Activated CD8-positive, alpha-beta T cell treated with anti-CD3 and anti-CD28 coated beads for 36 hours (primary cell): Measurements from ENCODE around the gene PLEKHF1. TPM values are rescaled to one million over a fixed set of nuclear protein-coding genes. Genes with fewer than 3 reads are reported as not detected.

Source experiments
- ATAC-seq: fragments of 200-7000 bp; cut with Tn5 transposase; one replicate; pipeline ENCODE4 v1.10.0; 2021; ENCODE audit warnings: mild to moderate bottlenecking, moderate library complexity
- CTCF ChIA-PET: fragments of 350-600 bp; sonication (Branson Sonifier 250); formaldehyde crosslinking; loops from one replicate; lab custom pipeline; 2021; ENCODE audit warnings: antibody characterized with exemption; lab: Charles Lee
- POLR2A ChIA-PET: fragments of 350-600 bp; sonication (Branson Sonifier 250); formaldehyde crosslinking; loops from one replicate; lab custom pipeline; 2021; ENCODE audit warnings: antibody characterized with exemption; lab: Charles Lee
- DNase-seq: peaks from one replicate; pipeline ENCODE4 v3.0.0-alpha.2; 2020
- H3K27ac Mint-ChIP-seq: one replicate; pipeline ENCODE4 v1.8.0; 2021; ENCODE audit warnings: mild to moderate bottlenecking, mixed read lengths
- H3K27me3 Mint-ChIP-seq: one replicate; pipeline ENCODE4 v1.8.0; 2021; ENCODE audit warnings: mixed read lengths
- H3K36me3 Mint-ChIP-seq: one replicate; pipeline ENCODE4 v1.8.0; 2021; ENCODE audit warnings: low read depth, mixed read lengths
- H3K4me1 Mint-ChIP-seq: one replicate; pipeline ENCODE4 v1.8.0; 2021; ENCODE audit warnings: low read depth, mixed read lengths
- H3K4me3 Mint-ChIP-seq: one replicate; pipeline ENCODE4 v1.8.0; 2021; ENCODE audit warnings: mild to moderate bottlenecking, moderate library complexity, mixed read lengths
- H3K9me3 Mint-ChIP-seq: one replicate; pipeline ENCODE4 v1.8.0; 2021; ENCODE audit warnings: mixed read lengths
- CTCF ChIP-seq: fragments of 200-600 bp; IDR thresholded peaks from one replicate; pipeline ENCODE4 v1.8.0; 2022; ENCODE audit warnings: antibody characterized with exemption, mild to moderate bottlenecking
- intact Hi-C: fragments of 100-400 bp; cut with micrococcal nuclease; formaldehyde crosslinking; loops from one replicate; pipeline ENCODE4 v1.10.0; 2022
- total RNA-seq, 2 experiments: library from RNA; stranded (reverse); gene quantifications; one replicate each; pipeline ENCODE4 v1.2.3, GENCODE V29; 2021

Gene PLEKHF1
- total RNA-seq, 2 experiments from 2014 or later, result 30.4 to 31.7 TPM

GRCh38 chr19:29697523-29698261 is 32.4 kb downstream of the PLEKHF1 start:
- Mint-ChIP-seq H3K4me3 (no peak overlapping the region), H3K9me3 (no peaks in the 10 kb centered on the region), H3K36me3 (peaks cover 3% of the 10 kb centered on the region), H3K27ac (peak overlapping the region; percentile 71), H3K27me3 (no peaks in the 10 kb centered on the region), H3K4me1 (peaks cover 12% of the 10 kb centered on the region)
- no peak for TF ChIP-seq CTCF
- CTCF ChIA-PET, result interaction anchor here (1.0 to 3.5 kb wide), 2 partner anchors 16 to 19 kb away, joined by 3 to 28 read pairs; no protein-coding TSS in a partner anchor
- ATAC-seq, result no peak
- DNase-seq, result no peak
- intact Hi-C loops, result no loop called here
- POLR2A ChIA-PET, result interaction anchor here (0.7 kb wide), 1 partner anchor 91 kb away, joined by 3 read pairs; the partner anchor contains the start of gene POP4

DNA sequence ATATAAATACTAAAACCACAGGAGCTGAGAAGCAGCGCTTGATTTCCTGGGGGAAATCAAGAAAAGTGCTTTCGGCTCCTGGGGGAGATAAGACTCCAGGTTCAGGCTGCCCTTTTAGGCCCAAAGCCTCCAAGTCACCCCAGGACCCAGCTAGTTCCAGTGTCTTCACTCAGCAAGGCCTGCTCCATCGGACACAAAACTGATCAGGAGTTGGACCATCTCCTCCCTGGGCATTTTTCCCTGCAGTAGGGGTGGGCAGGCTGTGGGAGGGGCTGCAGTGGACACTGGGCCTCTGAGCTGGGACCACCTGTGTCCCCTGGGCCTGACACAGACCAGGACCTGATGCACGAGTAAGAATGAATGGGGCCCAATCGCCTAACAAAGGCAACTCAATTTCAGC is 34.6 kb downstream of the PLEKHF1 start:
- H3K9me3 Mint-ChIP-seq, result no peaks in the 10 kb centered on the region
- no peak for DNase-seq
- peaks cover 17% of the 10 kb centered on the region for H3K36me3 Mint-ChIP-seq
- ATAC-seq, result no peak
- H3K4me1 Mint-ChIP-seq, result peaks cover 16% of the 10 kb centered on the region
- no peak for TF ChIP-seq CTCF
- POLR2A ChIA-PET, result interaction anchor here (1.3 to 1.4 kb wide), 3 partner anchors 13 to 38 kb away, joined by 3 to 4 read pairs (median 3); no protein-coding TSS in a partner anchor
- intact Hi-C loops, result no loop called here
- CTCF ChIA-PET, result interaction anchor here (0.7 to 3.5 kb wide), 3 partner anchors 17 to 31 kb away, joined by 3 to 28 read pairs (median 3); no protein-coding TSS in a partner anchor
- no peaks in the 10 kb centered on the region for H3K27me3 Mint-ChIP-seq
- no peak overlapping the region for H3K27ac Mint-ChIP-seq
- H3K4me3 Mint-ChIP-seq, result no peak overlapping the region

- DNase-seq, result no peak
- H3K4me3 Mint-ChIP-seq, result no peak overlapping the region
- intact Hi-C loops, result no loop called here
- no peaks in the 10 kb centered on the region for H3K27me3 Mint-ChIP-seq
- peaks cover 17% of the 10 kb centered on the region for H3K36me3 Mint-ChIP-seq
- H3K4me1 Mint-ChIP-seq, result peaks cover 21% of the 10 kb centered on the region
- ChIA-PET POLR2A (interaction anchor here (0.9 to 1.4 kb wide), 6 partner anchors 13 to 173 kb away, joined by 3 to 5 read pairs (median 3); no protein-coding TSS in a partner anchor), CTCF (interaction anchor here (0.7 to 3.5 kb wide), 3 partner anchors 9 to 31 kb away, joined by 3 to 28 read pairs (median 3); no protein-coding TSS in a partner anchor)
- TF ChIP-seq CTCF, result no peak
- peak overlapping the region; percentile 52 for H3K27ac Mint-ChIP-seq
- ATAC-seq, result no peak
- no peaks in the 10 kb centered on the region for H3K9me3 Mint-ChIP-seq
Observed at GRCh38 chr19:29700498-29700897, 35.2 kb downstream of the PLEKHF1 start.

- no peak overlapping the region for H3K27ac Mint-ChIP-seq
- POLR2A ChIA-PET, result interaction anchor here (0.9 to 5.6 kb wide), 2 partner anchors 9 to 13 kb away, joined by 3 to 49 read pairs; partner anchors contain the start of gene C19orf12
- H3K9me3 Mint-ChIP-seq, result no peaks in the 10 kb centered on the region
- H3K36me3 Mint-ChIP-seq, result peaks cover 35% of the 10 kb centered on the region
- no peaks in the 10 kb centered on the region for H3K27me3 Mint-ChIP-seq
- intact Hi-C loops, result no loop called here
- CTCF ChIA-PET, result interaction anchor here (0.7 to 20.7 kb wide), 3 partner anchors 10 to 92 kb away, joined by 4 to 300 read pairs (median 38); no protein-coding TSS in a partner anchor
- no peak overlapping the region for H3K4me3 Mint-ChIP-seq
- ATAC-seq, result no peak
- no peak for TF ChIP-seq CTCF
- no peak for DNase-seq
- H3K4me1 Mint-ChIP-seq, result peaks cover 38% of the 10 kb centered on the region
Observed at GRCh38 chr19:29702161-29702962, 37.1 kb downstream of the PLEKHF1 start.
